ENCODE data around the gene POLE.

POLE gene

GRCh38 chr12:132672116-132672515, 15.0 kb downstream of the POLE start:
- H3K4me3 ChIP-seq (ENCODE audit: low read length) = no peak overlapping the region
- no peak for TF ChIP-seq CTCF (IDR thresholded peaks at IDR 0.05; ENCODE audit: insufficient read depth, low read depth, low read length, missing control alignments)
- no peak for DNase-seq (ENCODE audit: low read depth)

- TF ChIP-seq CTCF (IDR thresholded peaks at IDR 0.05; ENCODE audit: insufficient read depth, low read depth, low read length, missing control alignments) = no peak
- H3K4me3 ChIP-seq (ENCODE audit: low read length) = no peak overlapping the region
- no peak for DNase-seq (ENCODE audit: low read depth)
Observed at GRCh38 chr12:132669166-132669879, 17.8 kb downstream of the POLE start.

- H3K4me3 ChIP-seq (ENCODE audit: low read length) = no peak overlapping the region
- DNase-seq (ENCODE audit: low read depth) = no peak
- no peak for TF ChIP-seq CTCF (IDR thresholded peaks at IDR 0.05; ENCODE audit: insufficient read depth, low read depth, low read length, missing control alignments)
Observed at GRCh38 chr12:132668191-132669088, 18.7 kb downstream of the POLE start.

- H3K4me3 ChIP-seq (ENCODE audit: low read length) = no peak overlapping the region
- TF ChIP-seq CTCF (IDR thresholded peaks at IDR 0.05; ENCODE audit: insufficient read depth, low read depth, low read length, missing control alignments) = no peak
- no peak for DNase-seq (ENCODE audit: low read depth)
Observed at GRCh38 chr12:132665794-132666193, 21.3 kb downstream of the POLE start.

- no peak for DNase-seq (ENCODE audit: low read depth)
- H3K4me3 ChIP-seq (ENCODE audit: low read length) = no peak overlapping the region
- TF ChIP-seq CTCF (IDR thresholded peaks at IDR 0.05; ENCODE audit: insufficient read depth, low read depth, low read length, missing control alignments) = no peak
Observed at GRCh38 chr12:132665149-132665491, 22.0 kb downstream of the POLE start.

GRCh38 chr12:132664206-132665148, 22.7 kb downstream of the POLE start:
- no peak for DNase-seq (ENCODE audit: low read depth)
- TF ChIP-seq CTCF (IDR thresholded peaks at IDR 0.05; ENCODE audit: insufficient read depth, low read depth, low read length, missing control alignments) = no peak
- H3K4me3 ChIP-seq (ENCODE audit: low read length) = no peak overlapping the region

Measured in epithelial cell of esophagus (primary cell).